GM21390 (cell line): Measurements from ENCODE around the gene CENPO.
"Not testable (repeated sequence)": the region's sequence is repeated elsewhere in the genome, so short reads cannot be mapped to it uniquely, and the experiment has no call there.

ENCODE experiments used
- ATAC-seq: cut with Tn5 transposase; IDR thresholded peaks from one replicate; pipeline ENCODE4 v1.9.1; 2021; ENCODE audit not compliant: unreplicated experiment

CENPO gene

DNA sequence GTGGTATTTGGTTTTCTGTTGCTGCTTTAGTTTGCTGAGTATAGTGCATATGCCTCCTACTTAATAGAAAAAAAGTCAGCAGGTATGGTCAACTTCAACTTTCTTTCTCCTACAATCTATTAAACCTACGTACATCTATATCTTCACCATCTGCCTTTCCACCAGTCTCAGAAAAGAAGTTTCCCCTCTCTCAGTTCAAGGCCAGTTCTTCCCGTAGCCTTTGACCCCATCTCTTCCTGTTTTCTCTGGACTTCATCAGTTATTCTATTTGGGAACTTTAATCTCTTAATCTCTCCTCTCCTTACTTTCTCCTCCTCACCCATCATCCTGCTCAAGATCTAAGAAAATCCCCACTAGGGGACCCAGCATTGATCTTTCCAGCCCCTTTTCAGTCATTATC lies 5.7 kb upstream of the CENPO start:
- no peak for ATAC-seq

- ATAC-seq: no peak
These were observed 4.4 kb upstream of the CENPO start for GRCh38 chr2:24788816-24789215.

DNA sequence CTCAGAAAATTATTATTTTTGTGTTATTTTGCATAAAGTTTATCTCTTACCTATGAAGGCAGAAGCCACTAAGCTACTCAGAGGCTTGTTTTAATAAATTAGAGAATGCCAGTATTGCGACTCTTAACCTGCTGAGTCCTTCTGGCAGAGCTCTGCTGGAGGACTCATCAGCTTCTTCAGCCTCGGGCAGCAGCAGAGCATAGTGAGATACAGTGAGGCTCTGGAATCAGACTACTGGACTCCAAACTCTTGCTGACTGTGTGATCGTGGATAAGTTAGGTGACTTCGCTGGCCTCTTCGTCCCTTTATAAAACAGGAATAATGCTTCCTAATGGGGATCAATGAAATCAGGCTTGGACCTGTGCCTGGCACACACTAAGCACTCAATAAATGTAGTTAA lies 1.8 kb upstream of the CENPO start:
- no peak for ATAC-seq

- peak; percentile 1 for ATAC-seq
These were observed 717 bp upstream of the CENPO start for GRCh38 chr2:24792542-24792873.

GRCh38 chr2:24793761-24794435 lies 673 bp downstream of the CENPO start:
- ATAC-seq: no peak

GRCh38 chr2:24797644-24798043 lies 4.4 kb downstream of the CENPO start:
- no peak for ATAC-seq

GRCh38 chr2:24800487-24800886 lies 7.3 kb downstream of the CENPO start:
- not testable (repeated sequence) for ATAC-seq

- ATAC-seq: not testable (repeated sequence)
These were observed 12.8 kb downstream of the CENPO start for GRCh38 chr2:24805811-24806660.

DNA sequence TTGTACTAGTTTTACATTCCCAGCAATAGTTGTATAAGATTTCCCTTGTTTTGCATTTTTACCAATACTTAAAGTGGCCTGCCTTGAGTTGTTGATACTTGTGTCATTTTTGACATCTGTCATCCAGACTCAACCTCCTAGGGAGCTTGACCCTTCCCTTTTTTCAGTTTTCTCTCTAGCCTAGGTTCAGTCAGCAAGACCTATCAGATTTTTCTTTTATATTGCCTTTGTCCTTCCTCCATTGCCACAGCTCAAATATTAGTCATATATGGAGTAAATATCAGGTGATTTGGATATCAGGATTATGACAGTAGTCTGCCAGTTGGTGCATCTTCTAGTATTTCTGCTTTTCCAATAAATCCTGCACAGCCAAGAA lies 13.4 kb downstream of the CENPO start:
- ATAC-seq: no peak

DNA sequence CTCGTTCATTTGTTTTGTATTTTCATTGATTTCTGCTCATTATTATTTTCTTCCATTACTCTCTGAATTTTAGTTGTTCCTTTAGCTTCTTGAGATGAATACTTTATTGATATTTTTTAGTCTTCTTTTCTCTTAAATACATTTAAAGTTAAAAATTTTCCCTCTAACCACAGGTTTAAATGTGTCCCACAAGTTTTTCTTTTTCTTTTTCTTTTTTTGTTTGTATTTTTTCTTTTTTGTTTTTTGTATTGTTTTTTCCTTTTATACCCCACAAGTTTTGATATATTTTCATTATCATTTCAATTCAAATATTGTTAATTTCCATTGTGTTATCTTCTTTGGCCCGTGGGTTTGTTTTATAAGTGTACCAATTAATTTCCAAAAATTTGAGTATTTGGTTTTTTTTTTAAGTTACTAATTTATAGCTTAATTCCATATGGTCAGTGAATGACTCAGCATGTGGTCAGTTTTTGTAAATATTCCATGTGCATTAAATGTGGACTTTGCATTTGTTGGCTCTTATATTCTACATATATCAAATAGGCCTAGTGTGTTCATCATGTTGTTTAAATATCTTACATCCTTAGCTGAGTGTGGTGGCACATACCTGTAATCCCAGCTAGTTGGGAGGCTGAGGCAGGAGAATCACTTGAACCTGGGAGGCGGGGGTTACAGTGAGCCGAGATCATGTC lies 16.2 kb downstream of the CENPO start:
- no peak for ATAC-seq

DNA sequence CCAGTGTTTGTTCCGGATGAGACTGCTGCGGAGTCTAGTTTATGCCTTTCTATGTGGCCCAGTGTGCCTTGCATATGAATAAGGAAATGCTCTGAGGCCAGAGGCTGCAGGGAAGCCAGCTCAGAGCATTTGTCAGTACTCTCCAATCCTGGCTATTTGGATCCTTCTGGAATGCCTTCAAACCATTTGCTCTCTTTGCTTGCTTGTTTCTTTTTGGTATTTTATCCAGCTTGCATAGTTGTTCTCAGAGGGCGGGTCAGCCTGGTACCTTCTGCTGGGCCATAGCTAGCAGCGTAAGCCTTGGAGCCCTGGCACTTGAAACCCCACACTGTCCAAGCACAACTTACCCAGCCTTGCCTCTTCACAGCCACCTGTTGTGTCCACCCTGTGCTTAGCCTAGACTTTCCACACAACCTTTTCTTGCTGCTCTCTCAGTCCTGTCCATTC lies 20.5 kb downstream of the CENPO start:
- ATAC-seq: no peak

DNA sequence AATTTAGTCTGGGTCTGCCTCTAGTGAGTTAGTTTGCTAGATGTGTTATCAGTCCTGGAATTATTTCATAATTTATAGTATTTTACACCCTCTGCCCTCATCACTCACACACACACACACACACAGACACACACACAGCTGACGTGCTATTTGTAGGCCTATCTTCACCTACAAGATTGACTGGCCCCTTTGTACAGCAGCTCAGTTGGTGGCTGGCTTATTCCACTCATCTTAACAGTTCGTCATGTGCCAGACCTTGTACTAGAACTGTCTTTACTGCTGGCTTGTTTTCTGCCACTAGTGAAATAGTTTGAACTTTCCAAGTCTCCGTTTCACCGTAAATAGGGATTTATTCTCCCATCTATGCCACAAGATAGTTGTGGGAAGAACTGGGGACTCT lies 21.3 kb downstream of the CENPO start:
- ATAC-seq: no peak

GRCh38 chr2:24815171-24815570 lies 21.9 kb downstream of the CENPO start:
- ATAC-seq: no peak

- ATAC-seq: no peak
These were observed 23.2 kb downstream of the CENPO start for GRCh38 chr2:24816404-24816803.

- ATAC-seq: no peak
These were observed 23.7 kb downstream of the CENPO start for GRCh38 chr2:24816884-24817283.

DNA sequence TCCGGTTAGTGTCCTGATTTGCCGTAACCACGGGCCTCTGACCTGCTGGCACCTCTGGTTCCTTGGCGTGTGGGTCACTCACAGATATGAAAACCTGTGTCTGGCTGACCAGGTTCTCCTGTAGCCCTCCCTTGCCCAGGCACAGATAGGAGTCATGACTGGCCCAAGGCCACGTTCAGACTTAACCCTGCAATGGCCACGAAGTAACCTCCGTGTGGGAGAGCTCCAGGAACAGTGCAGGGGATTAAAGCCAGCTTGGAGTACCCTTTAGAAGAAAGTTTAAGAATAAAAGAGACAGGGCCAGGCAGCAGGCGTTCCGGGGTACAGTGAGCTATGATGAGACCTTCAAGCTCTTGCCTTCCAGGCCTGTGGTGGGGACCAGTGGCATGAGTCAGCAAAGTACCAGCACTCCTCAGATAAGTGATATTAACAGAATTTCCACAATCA lies 25.5 kb downstream of the CENPO start:
- no peak for ATAC-seq

- ATAC-seq: no peak
These were observed 26.4 kb downstream of the CENPO start for GRCh38 chr2:24819442-24820174.

DNA sequence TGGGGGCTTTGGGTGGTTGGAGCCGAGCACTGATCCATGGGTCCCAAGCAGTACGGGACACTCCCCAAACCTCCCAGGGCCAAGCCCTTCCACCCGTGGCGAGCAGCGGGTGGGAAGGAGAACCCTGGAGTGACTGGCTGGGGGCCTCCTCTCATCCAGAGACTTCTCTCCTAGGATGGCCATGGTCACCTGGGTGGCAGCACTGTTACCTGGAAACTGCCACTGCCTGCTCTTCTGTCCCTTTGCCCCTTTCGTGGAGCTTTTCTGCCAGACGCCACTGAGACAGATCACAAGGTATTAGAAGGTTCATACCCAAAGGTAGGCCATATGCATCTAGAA lies 26.9 kb downstream of the CENPO start:
- ATAC-seq: no peak

- no peak for ATAC-seq
These were observed 27.6 kb downstream of the CENPO start for GRCh38 chr2:24820598-24821432.

DNA sequence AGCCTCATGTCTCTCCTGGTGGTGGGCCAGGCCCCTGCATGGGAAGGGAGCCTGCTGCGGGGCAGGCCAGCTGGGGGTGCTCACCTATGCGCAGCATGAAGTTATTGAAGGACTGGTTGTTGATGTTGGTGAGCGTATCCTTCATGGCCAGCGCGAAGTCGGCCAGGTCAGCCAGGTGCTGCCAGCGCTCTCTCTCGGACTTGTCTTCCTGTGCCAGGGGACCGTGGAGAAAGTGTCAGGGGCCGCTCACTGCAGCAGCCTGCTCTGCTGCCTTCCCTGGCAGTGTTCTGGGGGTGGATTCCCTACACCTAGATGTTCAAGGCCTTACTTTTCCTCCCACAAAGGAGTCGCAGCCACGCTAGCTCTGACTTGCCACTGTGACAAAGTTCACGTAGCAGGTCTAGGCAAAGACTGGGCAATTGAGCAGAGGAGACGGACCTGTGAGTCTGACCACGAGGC lies 28.2 kb downstream of the CENPO start:
- ATAC-seq: no peak
